ENCODE results near the gene IFI35. TPM values are rescaled to one million over a fixed set of nuclear protein-coding genes. Genes with fewer than 3 reads are reported as not detected.
"Not testable (repeated sequence)": the region's sequence is repeated elsewhere in the genome, so short reads cannot be mapped to it uniquely, and the experiment has no call there.

IFI35 gene
- total and polyA plus RNA-seq, 12 donors = 7.0 to 61.6 (median 13.6) TPM

DNA sequence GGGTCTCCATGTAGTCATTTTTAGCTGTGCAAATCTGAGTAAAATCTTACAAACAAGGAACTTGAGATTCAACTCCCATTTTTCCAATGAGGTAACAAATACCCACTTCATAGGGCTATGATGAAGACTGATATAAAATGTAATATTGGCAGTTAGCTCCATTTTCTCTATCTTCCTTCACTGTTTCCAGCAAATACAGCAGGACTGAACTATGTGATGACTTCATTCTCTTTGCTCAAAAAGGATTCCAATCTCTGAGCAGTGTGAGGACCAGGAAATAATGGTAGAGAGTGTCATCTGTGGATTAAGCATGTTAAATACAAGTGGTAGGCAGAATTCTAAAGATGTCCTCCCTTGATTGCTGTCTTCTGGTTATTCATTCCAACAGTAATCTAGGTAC is 36.7 kb downstream of the IFI35 start:
- Histone ChIP-seq H3K4me3 (no peak overlapping the region), H3K9me3 (no peaks in the 10 kb centered on the region), H3K36me3 (peaks cover 0 to 16% (median 0%) of the 10 kb centered on the region in 9 donors), H3K27ac (no peak overlapping the region), H3K4me1 (no peaks in the 10 kb centered on the region), H3K27me3 (no peaks in the 10 kb centered on the region)
- no peak for TF ChIP-seq CTCF (IDR thresholded peaks at IDR 0.05)
- no peak for DNase-seq
- intact Hi-C loops (cut with DNase I) = no loop called here
- ATAC-seq = no peak

GRCh38 chr17:43044024-43044423 is 37.4 kb downstream of the IFI35 start:
- no peak for DNase-seq
- no peaks in the 10 kb centered on the region for H3K9me3 ChIP-seq
- intact Hi-C loops (cut with DNase I) = no loop called here

DNA sequence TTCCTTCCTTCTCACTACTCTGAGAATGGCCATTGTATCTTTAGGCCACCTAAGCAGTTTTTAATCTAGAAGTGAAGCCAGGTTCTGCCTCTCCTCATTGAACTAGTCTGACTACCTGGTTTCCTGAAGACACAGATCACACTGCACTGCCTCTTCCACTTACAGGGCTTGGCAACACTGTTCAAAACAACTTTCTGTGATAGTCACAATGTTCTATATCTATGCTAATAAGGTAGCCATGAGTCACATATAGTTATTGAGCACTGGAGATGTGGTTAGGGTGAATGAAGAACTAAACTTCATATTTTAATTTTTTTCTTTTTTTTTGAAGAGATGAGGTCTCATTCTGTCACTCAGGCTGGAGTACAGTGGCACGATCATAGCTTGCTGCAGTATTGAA is 45.4 kb downstream of the IFI35 start:
- intact Hi-C loops (cut with DNase I) = no loop called here
- ATAC-seq (no peak), DNase-seq (no peak)
- Histone ChIP-seq H3K27me3 (no peaks in the 10 kb centered on the region), H3K4me3 (no peak overlapping the region), H3K9me3 (no peaks in the 10 kb centered on the region), H3K4me1 (no peaks in the 10 kb centered on the region), H3K27ac (no peak overlapping the region), H3K36me3 (peaks cover 0 to 57% (median 0%) of the 10 kb centered on the region in 9 donors)
- no peak for TF ChIP-seq CTCF (IDR thresholded peaks at IDR 0.05)
- WGBS, 2 donors = 96 to 100% methylated on average over 1 of the region's 1 CpG

More at GRCh38 chr17:43044024-43044423, 37.4 kb downstream of the IFI35 start:
- H3K27ac ChIP-seq = no peak overlapping the region
- peaks cover 0 to 19% (median 0%) of the 10 kb centered on the region in 9 donors for H3K36me3 ChIP-seq
- no peak for TF ChIP-seq CTCF (IDR thresholded peaks at IDR 0.05)
- H3K4me3 ChIP-seq = no peak overlapping the region
- 93 to 95% methylated on average over 4 of the region's 4 CpGs for WGBS, 2 donors
- no peaks in the 10 kb centered on the region for H3K27me3 ChIP-seq
- H3K4me1 ChIP-seq = no peaks in the 10 kb centered on the region
- ATAC-seq = no peak

DNA sequence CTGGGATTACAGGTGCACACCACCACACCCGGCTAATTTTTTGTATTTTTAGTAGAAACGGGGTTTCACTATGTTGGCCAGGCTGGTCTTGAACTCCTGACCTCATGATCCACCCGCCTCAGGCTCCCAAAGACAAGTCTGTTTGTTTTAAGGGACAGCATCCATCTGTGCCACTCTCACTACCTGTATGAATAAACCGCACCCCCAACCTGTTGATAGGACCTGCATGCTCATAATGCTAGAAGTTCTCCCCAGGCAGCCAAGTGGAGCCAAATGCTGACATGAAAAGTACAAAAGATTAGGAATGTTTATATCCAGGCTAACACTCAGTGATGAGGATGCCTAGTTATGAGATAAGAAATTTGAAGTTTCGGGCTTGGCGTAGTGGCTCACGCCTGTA is 46.4 kb downstream of the IFI35 start:
- intact Hi-C loops (cut with DNase I); ATAC-seq; H3K4me1 ChIP-seq; H3K27ac ChIP-seq; H3K27me3 ChIP-seq; H3K4me3 ChIP-seq; DNase-seq; H3K9me3 ChIP-seq: not testable (repeated sequence)
- WGBS, 2 donors = 98 to 99% methylated on average over 7 of the region's 7 CpGs
- peaks cover 0 to 60% (median 0%) of the 10 kb centered on the region in 9 donors for H3K36me3 ChIP-seq

GRCh38 chr17:43056051-43056450 is 49.5 kb downstream of the IFI35 start:
- TF ChIP-seq CTCF (IDR thresholded peaks at IDR 0.05) = no peak
- H3K4me1 ChIP-seq = no peaks in the 10 kb centered on the region
- ATAC-seq (no peak), DNase-seq (no peak)
- H3K4me3 ChIP-seq = no peak overlapping the region
- WGBS, 2 donors = 98 to 99% methylated on average over 7 of the region's 7 CpGs
- H3K36me3 ChIP-seq = peaks cover 0 to 41% (median 0%) of the 10 kb centered on the region in 9 donors
- no peaks in the 10 kb centered on the region for H3K9me3 ChIP-seq
- intact Hi-C loops (cut with DNase I) = no loop called here
- no peaks in the 10 kb centered on the region for H3K27me3 ChIP-seq
- no peak overlapping the region for H3K27ac ChIP-seq
